Nephron progenitor cell (in vitro differentiated cells): ENCODE measurements around the gene SHB.

Source experiments
- DNase-seq: peaks from one replicate; pipeline ENCODE4 v3.0.0; 2021
- H3K27ac Mint-ChIP-seq: 2 replicates; pipeline ENCODE4 v1.8.0; 2021; ENCODE audit warnings: mild to moderate bottlenecking, moderate library complexity, mixed read lengths
- H3K27me3 Mint-ChIP-seq: 2 replicates; pipeline ENCODE4 v1.8.0; 2021; ENCODE audit warnings: mild to moderate bottlenecking, low read depth, mixed read lengths; ENCODE audit not compliant: poor library complexity
- H3K36me3 Mint-ChIP-seq: 2 replicates; pipeline ENCODE4 v1.8.0; 2021; ENCODE audit warnings: low read depth, mixed read lengths
- H3K4me1 Mint-ChIP-seq: 2 replicates; pipeline ENCODE4 v1.8.0; 2021; ENCODE audit warnings: mixed read lengths
- H3K4me3 Mint-ChIP-seq: 2 replicates; pipeline ENCODE4 v1.8.0; 2021; ENCODE audit warnings: mild to moderate bottlenecking, moderate library complexity, mixed read lengths
- H3K9me3 Mint-ChIP-seq: 2 replicates; pipeline ENCODE4 v1.8.0; 2021; ENCODE audit warnings: mild to moderate bottlenecking, moderate library complexity, mixed read lengths
- TF ChIP-seq, protein P1 (sequence below): fragments of 200-600 bp; sonication (generic); IDR thresholded peaks from 2 replicates; pipeline ENCODE4 v1.5.0; 2021; ENCODE audit warnings: antibody characterized with exemption

SHB gene

GRCh38 chr9:37939575-37940095 is 129.4 kb downstream of the SHB start:
- no peak for DNase-seq
- no peak overlapping the region for H3K27ac Mint-ChIP-seq
- no peak overlapping the region for H3K4me3 Mint-ChIP-seq
- peaks cover 3% of the 10 kb centered on the region for H3K27me3 Mint-ChIP-seq
- H3K9me3 Mint-ChIP-seq: no peaks in the 10 kb centered on the region
- peaks cover 58% of the 10 kb centered on the region for H3K4me1 Mint-ChIP-seq
- no peaks in the 10 kb centered on the region for H3K36me3 Mint-ChIP-seq
- TF ChIP-seq, protein P1, sequence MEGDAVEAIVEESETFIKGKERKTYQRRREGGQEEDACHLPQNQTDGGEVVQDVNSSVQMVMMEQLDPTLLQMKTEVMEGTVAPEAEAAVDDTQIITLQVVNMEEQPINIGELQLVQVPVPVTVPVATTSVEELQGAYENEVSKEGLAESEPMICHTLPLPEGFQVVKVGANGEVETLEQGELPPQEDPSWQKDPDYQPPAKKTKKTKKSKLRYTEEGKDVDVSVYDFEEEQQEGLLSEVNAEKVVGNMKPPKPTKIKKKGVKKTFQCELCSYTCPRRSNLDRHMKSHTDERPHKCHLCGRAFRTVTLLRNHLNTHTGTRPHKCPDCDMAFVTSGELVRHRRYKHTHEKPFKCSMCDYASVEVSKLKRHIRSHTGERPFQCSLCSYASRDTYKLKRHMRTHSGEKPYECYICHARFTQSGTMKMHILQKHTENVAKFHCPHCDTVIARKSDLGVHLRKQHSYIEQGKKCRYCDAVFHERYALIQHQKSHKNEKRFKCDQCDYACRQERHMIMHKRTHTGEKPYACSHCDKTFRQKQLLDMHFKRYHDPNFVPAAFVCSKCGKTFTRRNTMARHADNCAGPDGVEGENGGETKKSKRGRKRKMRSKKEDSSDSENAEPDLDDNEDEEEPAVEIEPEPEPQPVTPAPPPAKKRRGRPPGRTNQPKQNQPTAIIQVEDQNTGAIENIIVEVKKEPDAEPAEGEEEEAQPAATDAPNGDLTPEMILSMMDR: no peak

- Mint-ChIP-seq H3K27ac (peak overlapping the region; percentile 89), H3K9me3 (no peaks in the 10 kb centered on the region), H3K27me3 (peaks cover 3% of the 10 kb centered on the region), H3K4me1 (peaks cover 50% of the 10 kb centered on the region), H3K4me3 (no peak overlapping the region), H3K36me3 (no peaks in the 10 kb centered on the region)
- TF ChIP-seq, protein P1: no peak
- DNase-seq: peak; percentile 33
Observed at GRCh38 chr9:37938121-37938891, 130.7 kb downstream of the SHB start.

DNA sequence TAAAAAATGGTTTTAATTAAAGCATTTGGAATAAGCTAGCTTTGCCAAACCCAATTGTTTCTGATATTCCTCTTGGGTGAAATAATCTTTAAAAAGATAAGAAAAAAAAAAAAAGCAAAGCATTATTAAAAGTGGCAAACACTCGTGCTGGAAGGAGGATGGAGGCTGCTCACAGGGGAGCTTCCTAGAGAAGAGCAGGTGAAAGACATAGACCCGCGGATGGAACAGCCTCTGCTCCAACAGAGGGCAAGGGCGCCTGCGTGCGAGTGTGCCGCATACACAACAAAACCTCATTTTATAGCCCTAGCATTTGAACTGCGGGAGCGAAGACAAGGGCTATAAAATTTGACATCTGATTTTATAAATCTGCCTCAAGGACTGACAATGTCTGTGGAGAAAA is 131.7 kb downstream of the SHB start:
- H3K36me3 Mint-ChIP-seq: no peaks in the 10 kb centered on the region
- DNase-seq: no peak
- H3K9me3 Mint-ChIP-seq: no peaks in the 10 kb centered on the region
- TF ChIP-seq, protein P1: no peak
- H3K4me1 Mint-ChIP-seq: peaks cover 43% of the 10 kb centered on the region
- H3K27me3 Mint-ChIP-seq: no peaks in the 10 kb centered on the region
- peak overlapping the region; percentile 89 for H3K27ac Mint-ChIP-seq
- no peak overlapping the region for H3K4me3 Mint-ChIP-seq

DNA sequence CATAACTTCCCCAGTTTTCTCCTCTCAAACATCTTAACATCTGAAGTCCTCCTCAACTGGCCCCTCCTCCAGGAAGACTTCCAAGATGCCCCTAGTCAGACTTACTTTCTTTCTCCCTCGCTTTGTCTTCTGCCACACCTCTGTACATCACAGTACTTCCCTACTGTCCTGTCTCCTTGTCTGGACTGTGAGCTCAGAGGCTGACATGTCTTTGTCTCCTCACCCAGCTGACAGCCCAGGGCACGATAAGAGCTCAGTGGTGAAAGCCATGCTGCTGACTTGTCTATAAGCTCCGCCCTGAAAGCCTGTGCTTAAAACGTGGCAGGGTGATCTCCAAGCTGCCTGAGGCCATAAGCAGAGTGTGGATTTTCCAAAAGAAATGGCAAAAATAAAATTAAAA is 132.1 kb downstream of the SHB start:
- Mint-ChIP-seq H3K27me3 (no peaks in the 10 kb centered on the region), H3K36me3 (no peaks in the 10 kb centered on the region), H3K9me3 (no peaks in the 10 kb centered on the region), H3K4me1 (peaks cover 39% of the 10 kb centered on the region), H3K4me3 (no peak overlapping the region), H3K27ac (no peak overlapping the region)
- DNase-seq: no peak
- TF ChIP-seq, protein P1: no peak

DNA sequence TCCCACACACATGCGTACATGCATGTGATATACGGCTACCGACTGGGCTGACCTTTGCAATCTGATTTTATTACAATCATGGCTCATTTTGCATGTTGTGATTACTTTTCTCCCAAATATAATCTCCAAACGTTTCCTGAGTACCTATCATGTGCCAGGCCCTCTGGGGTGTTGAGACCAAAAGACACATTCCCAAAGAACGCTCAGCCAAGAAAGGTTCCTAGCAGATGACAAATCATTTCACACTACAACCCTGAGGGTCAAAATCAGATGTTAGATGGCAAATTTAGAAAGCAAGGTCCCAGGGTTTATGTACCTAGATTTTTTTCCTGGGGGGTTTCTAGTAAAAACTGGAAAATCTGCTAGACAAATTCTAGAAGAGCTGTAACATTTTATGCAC is 132.7 kb downstream of the SHB start:
- Mint-ChIP-seq H3K4me1 (peaks cover 35% of the 10 kb centered on the region), H3K27ac (no peak overlapping the region), H3K27me3 (no peaks in the 10 kb centered on the region), H3K9me3 (no peaks in the 10 kb centered on the region), H3K36me3 (peaks cover under 1% of the 10 kb centered on the region), H3K4me3 (no peak overlapping the region)
- TF ChIP-seq, protein P1: no peak
- no peak for DNase-seq

DNA sequence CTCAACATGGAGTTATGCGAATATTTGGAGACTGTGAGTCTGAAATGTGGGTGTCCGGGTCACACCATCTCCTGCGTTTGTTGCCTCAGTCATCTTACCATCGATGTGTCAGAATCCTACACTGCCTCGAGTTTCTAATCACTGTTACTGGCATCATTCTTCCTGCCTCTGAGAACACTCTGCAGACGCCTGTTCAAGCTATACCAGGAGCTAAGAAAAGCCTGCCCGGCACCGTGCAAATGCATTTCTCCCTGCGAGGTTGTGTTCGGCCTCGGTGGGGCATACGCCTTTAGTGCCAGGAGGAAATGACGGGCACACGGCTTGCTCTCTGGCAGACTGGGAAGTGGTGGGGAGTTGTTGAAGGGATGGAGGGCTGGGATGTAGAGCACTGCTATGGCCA is 133.9 kb downstream of the SHB start:
- peaks cover 8% of the 10 kb centered on the region for H3K9me3 Mint-ChIP-seq
- no peak overlapping the region for H3K4me3 Mint-ChIP-seq

More for the DNA sequence above, 133.9 kb downstream of the SHB start:
- TF ChIP-seq, protein P1: no peak
- Mint-ChIP-seq H3K27ac (peak overlapping the region; percentile 46), H3K36me3 (peaks cover 11% of the 10 kb centered on the region), H3K4me1 (peaks cover 35% of the 10 kb centered on the region), H3K27me3 (no peaks in the 10 kb centered on the region)
- no peak for DNase-seq
